HEK293 (cell line): ENCODE data around the gene ARMC7.
A peak's percentile ranks its signal among the peaks of the same experiment; 100 is the strongest.
"Not testable (repeated sequence)": the region's sequence is repeated elsewhere in the genome, so short reads cannot be mapped to it uniquely, and the experiment has no call there.

Source experiments
- CTCF ChIA-PET: fragments of 350-600 bp; formaldehyde crosslinking; extraction: SDS; loops from one replicate; lab custom pipeline; 2021; ENCODE audit warnings: antibody characterized with exemption; lab: Yijun Ruan, JAX
- POLR2A ChIA-PET: fragments of 300-600 bp; formaldehyde crosslinking; extraction: SDS; loops from one replicate; lab custom pipeline; 2020; ENCODE audit warnings: antibody characterized with exemption, inconsistent platforms; lab: Yijun Ruan, JAX
- H3K27ac ChIP-seq: fragments of 200-500 bp; sonication (Bioruptor generic); 2 replicates; pipeline ENCODE4 v1.5.1; 2014; ENCODE audit warnings: low read depth, low read length, control low read depth, inconsistent platforms; ENCODE audit errors: extremely low read depth
- H3K36me3 ChIP-seq, 2 experiments: fragments of 200-500 bp in 1 of 2; sonication (Bioruptor generic) in 1 of 2; 1 replicate in 1 of 2; 2 replicates in 1 of 2; pipeline ENCODE4 v1.5.1; 2014 to 2017; ENCODE audit warnings: inconsistent platforms in 2 of 2, low read length in 2 of 2; ENCODE audit not compliant: control insufficient read depth in 2 of 2, insufficient read depth in 1 of 2
- H3K4me1 ChIP-seq: fragments of 200-500 bp; sonication (Bioruptor generic); 2 replicates; pipeline ENCODE4 v1.5.1; 2014; ENCODE audit warnings: mild to moderate bottlenecking, low read length, inconsistent platforms; ENCODE audit not compliant: control insufficient read depth, insufficient read depth
- H3K4me3 ChIP-seq: 2 replicates; pipeline ENCODE4 v1.5.1; 2011; ENCODE audit warnings: low read depth, mild to moderate bottlenecking, control low read depth, low read length, moderate library complexity
- H3K9me3 ChIP-seq: fragments of 200-500 bp; sonication (Bioruptor generic); 2 replicates; pipeline ENCODE4 v1.5.1; 2014; ENCODE audit warnings: low read depth, low read length, inconsistent platforms; ENCODE audit not compliant: control insufficient read depth, insufficient read depth
- BCL11A ChIP-seq: fragments of 450-650 bp; formaldehyde crosslinking; IDR thresholded peaks from 2 replicates; pipeline ENCODE4 v1.5.1; 2016; ENCODE audit warnings: low read depth, missing biosample characterization, missing genetic modification characterization
- KLF17 ChIP-seq: fragments of 450-650 bp; formaldehyde crosslinking; IDR thresholded peaks from 2 replicates; pipeline ENCODE4 v1.5.1; 2016; ENCODE audit warnings: missing biosample characterization, missing genetic modification characterization
- OVOL3 ChIP-seq: fragments of 450-650 bp; formaldehyde crosslinking; IDR thresholded peaks from 2 replicates; pipeline ENCODE4 v1.5.1; 2016; ENCODE audit warnings: missing biosample characterization, missing genetic modification characterization
- PATZ1 ChIP-seq: fragments of 450-650 bp; formaldehyde crosslinking; IDR thresholded peaks from 2 replicates; pipeline ENCODE4 v1.5.1; 2016; ENCODE audit warnings: missing biosample characterization, missing genetic modification characterization
- PRDM1 ChIP-seq: fragments of 450-650 bp; formaldehyde crosslinking; IDR thresholded peaks from 2 replicates; pipeline ENCODE4; 2016; ENCODE audit warnings: missing biosample characterization, missing genetic modification characterization
- REPIN1 ChIP-seq: fragments of 450-650 bp; formaldehyde crosslinking; IDR thresholded peaks from 2 replicates; pipeline ENCODE4 v1.5.1; 2017; ENCODE audit warnings: missing biosample characterization, missing genetic modification characterization, low read depth
- WT1 ChIP-seq: fragments of 450-650 bp; formaldehyde crosslinking; IDR thresholded peaks from 2 replicates; pipeline ENCODE4 v1.5.1; 2016; ENCODE audit warnings: missing biosample characterization, missing genetic modification characterization
- ZBTB11 ChIP-seq: fragments of 450-650 bp; formaldehyde crosslinking; conservative IDR thresholded peaks from 2 replicates; pipeline ENCODE4 v1.5.1; 2016; ENCODE audit warnings: low read depth, missing biosample characterization, missing genetic modification characterization
- ZBTB17 ChIP-seq: fragments of 450-650 bp; formaldehyde crosslinking; IDR thresholded peaks from 2 replicates; pipeline ENCODE4 v1.5.1; 2016; ENCODE audit warnings: missing biosample characterization, missing genetic modification characterization
- ZBTB20 ChIP-seq: fragments of 450-650 bp; formaldehyde crosslinking; IDR thresholded peaks from 2 replicates; pipeline ENCODE4 v1.5.1; 2016; ENCODE audit warnings: missing biosample characterization, missing genetic modification characterization
- ZBTB48 ChIP-seq: fragments of 450-650 bp; formaldehyde crosslinking; IDR thresholded peaks from 2 replicates; pipeline ENCODE4 v1.5.1; 2016; ENCODE audit warnings: missing biosample characterization, missing genetic modification characterization
- ZBTB6 ChIP-seq: fragments of 450-650 bp; formaldehyde crosslinking; IDR thresholded peaks from 2 replicates; pipeline ENCODE4 v1.5.1; 2017; ENCODE audit warnings: missing biosample characterization, missing genetic modification characterization
- ZBTB7A ChIP-seq: fragments of 450-650 bp; formaldehyde crosslinking; IDR thresholded peaks from 2 replicates; pipeline ENCODE4 v1.5.1; 2016; ENCODE audit warnings: low read depth, missing biosample characterization, missing genetic modification characterization
- ZNF114 ChIP-seq: fragments of 450-650 bp; formaldehyde crosslinking; IDR thresholded peaks from 2 replicates; pipeline ENCODE4 v1.5.0; 2017; ENCODE audit warnings: missing biosample characterization, missing genetic modification characterization
- ZNF121 ChIP-seq: fragments of 450-650 bp; formaldehyde crosslinking; IDR thresholded peaks from 2 replicates; pipeline ENCODE4 v1.5.1; 2016; ENCODE audit warnings: missing biosample characterization, missing genetic modification characterization
- ZNF2 ChIP-seq: fragments of 450-650 bp; formaldehyde crosslinking; IDR thresholded peaks from 2 replicates; pipeline ENCODE4 v1.5.1; 2016; ENCODE audit warnings: missing biosample characterization, missing genetic modification characterization
- ZNF221 ChIP-seq: fragments of 450-650 bp; formaldehyde crosslinking; IDR thresholded peaks from 2 replicates; pipeline ENCODE4 v1.5.1; 2017; ENCODE audit warnings: missing biosample characterization, missing genetic modification characterization, borderline replicate concordance
- ZNF223 ChIP-seq: fragments of 450-650 bp; formaldehyde crosslinking; IDR thresholded peaks from 2 replicates; pipeline ENCODE4 v1.5.1; 2016; ENCODE audit warnings: missing biosample characterization, missing genetic modification characterization
- ZNF292 ChIP-seq: fragments of 450-650 bp; formaldehyde crosslinking; IDR thresholded peaks from 2 replicates; pipeline ENCODE4 v1.5.1; 2016; ENCODE audit warnings: low read depth, missing biosample characterization, missing genetic modification characterization, borderline replicate concordance
- ZNF335 ChIP-seq: fragments of 450-650 bp; formaldehyde crosslinking; conservative IDR thresholded peaks from 2 replicates; pipeline ENCODE4 v1.5.1; 2016; ENCODE audit warnings: missing biosample characterization, missing genetic modification characterization
- ZNF362 ChIP-seq: fragments of 450-650 bp; formaldehyde crosslinking; IDR thresholded peaks from 2 replicates; pipeline ENCODE4 v1.5.1; 2016; ENCODE audit warnings: missing biosample characterization, missing genetic modification characterization
- ZNF433 ChIP-seq: fragments of 450-650 bp; formaldehyde crosslinking; IDR thresholded peaks from 2 replicates; pipeline ENCODE4 v1.5.1; 2016; ENCODE audit warnings: missing biosample characterization, missing genetic modification characterization, low read depth
- ZNF501 ChIP-seq: fragments of 450-650 bp; formaldehyde crosslinking; IDR thresholded peaks from 2 replicates; pipeline ENCODE4 v1.5.1; 2016; ENCODE audit warnings: missing biosample characterization, missing genetic modification characterization
- ZNF580 ChIP-seq: fragments of 450-650 bp; formaldehyde crosslinking; IDR thresholded peaks from 2 replicates; pipeline ENCODE4 v1.5.1; 2016; ENCODE audit warnings: missing biosample characterization, missing genetic modification characterization
- ZNF792 ChIP-seq: fragments of 450-650 bp; formaldehyde crosslinking; IDR thresholded peaks from 2 replicates; pipeline ENCODE4 v1.5.1; 2016; ENCODE audit warnings: missing biosample characterization, missing genetic modification characterization

The ARMC7 gene

GRCh38 chr17:75131278-75132017, 21.7 kb downstream of the ARMC7 start, which contains the start of gene NT5C (continued):
- TF ChIP-seq ZBTB20 (tag by site-specific recombination) = peak; percentile 54
- TF ChIP-seq ZNF223 (tag by site-specific recombination) = no peak
- peak; percentile 70 for TF ChIP-seq ZBTB7A (tag by site-specific recombination)
- peak; percentile 92 for TF ChIP-seq ZBTB11 (tag by site-specific recombination)
- TF ChIP-seq ZNF501 (tag by site-specific recombination) = no peak
- no peak for TF ChIP-seq ZNF221
- no peak for TF ChIP-seq ZNF580 (tag by site-specific recombination)
- no peak for TF ChIP-seq OVOL3 (tag by site-specific recombination)
- no peak for TF ChIP-seq PRDM1
- no peak for TF ChIP-seq ZNF292 (tag by site-specific recombination)
- 0 out of 2 replicates have a peak, but pooled peaks have one; percentile 9 for TF ChIP-seq KLF17 (tag by site-specific recombination)
- TF ChIP-seq ZNF433 (tag by site-specific recombination) = no peak
- no peak for TF ChIP-seq REPIN1 (tag by site-specific recombination)
- TF ChIP-seq ZNF114 (tag by site-specific recombination) = no peak
- TF ChIP-seq, all 188 proteins: peak for 40

GRCh38 chr17:75132018-75133000, 22.5 kb downstream of the ARMC7 start:
- POLR2A ChIA-PET = interaction anchor here (0.7 to 3.9 kb wide), 13 partner anchors 7 to 356 kb away, joined by 3 to 20 read pairs (median 4); partner anchors contain the start of genes JPT1, NAT9 and NUP85
- CTCF ChIA-PET = interaction anchor here (0.6 to 4.3 kb wide), 21 partner anchors 9 to 1593 kb away, joined by 3 to 86 read pairs (median 6); partner anchors contain the start of genes MIF4GD and MRPL58
- H3K27ac ChIP-seq = peak overlapping the region; percentile 94
- TF ChIP-seq ZNF121 (tag by site-specific recombination) = peak; percentile 47; the same call in 1 of the 2 replicates
- peak; percentile 28 for TF ChIP-seq WT1
- TF ChIP-seq ZNF362 (tag by site-specific recombination) = peak; percentile 78
- 0 out of 2 replicates have a peak, but pooled peaks have one; percentile 31 for TF ChIP-seq ZNF792 (tag by site-specific recombination)
- TF ChIP-seq PATZ1 = peak; percentile 15
- TF ChIP-seq ZBTB6 (tag by site-specific recombination) = peak; percentile 57; the same call in 1 of the 2 replicates
- peak; percentile 62 for TF ChIP-seq ZBTB17 (tag by site-specific recombination)
- TF ChIP-seq ZNF335 (tag by site-specific recombination) = peak; percentile 74
- peak; percentile 10; the same call in 1 of the 2 replicates for TF ChIP-seq ZBTB48
- peak; percentile 34; the same call in 1 of the 2 replicates for TF ChIP-seq ZNF2 (tag by site-specific recombination)
- TF ChIP-seq BCL11A (tag by site-specific recombination) = 0 out of 2 replicates have a peak, but pooled peaks have one; percentile 16
- TF ChIP-seq, all 188 proteins: peak for 11; not testable (repeated sequence) for 177
- H3K4me1 ChIP-seq, H3K9me3 ChIP-seq: not testable (repeated sequence)
- peaks cover 25 to 42% of the 10 kb centered on the region in 2 experiments for H3K36me3 ChIP-seq
- peak overlapping the region; percentile 61 for H3K4me3 ChIP-seq
